H54 (cell line): ENCODE data around the gene AXDND1.
"Not testable (repeated sequence)": the region's sequence is repeated elsewhere in the genome, so short reads cannot be mapped to it uniquely, and the experiment has no call there.

Experiments used
- DNase-seq: peaks from one replicate; pipeline ENCODE4 v3.0.0; 2011; ENCODE audit warnings: low spot score, mixed read lengths; ENCODE audit not compliant: insufficient read length
- FAIRE-seq: peaks from 3 replicates; lab custom pipeline; 2011; peaks lifted over from hg19 to GRCh38; lab: Jason Lieb, UNC
- POLR2A ChIP-seq: IDR thresholded peaks from 2 replicates; pipeline ENCODE4 v1.6.1; 2011; ENCODE audit warnings: low read depth, mild to moderate bottlenecking, low read length

The AXDND1 gene

DNA sequence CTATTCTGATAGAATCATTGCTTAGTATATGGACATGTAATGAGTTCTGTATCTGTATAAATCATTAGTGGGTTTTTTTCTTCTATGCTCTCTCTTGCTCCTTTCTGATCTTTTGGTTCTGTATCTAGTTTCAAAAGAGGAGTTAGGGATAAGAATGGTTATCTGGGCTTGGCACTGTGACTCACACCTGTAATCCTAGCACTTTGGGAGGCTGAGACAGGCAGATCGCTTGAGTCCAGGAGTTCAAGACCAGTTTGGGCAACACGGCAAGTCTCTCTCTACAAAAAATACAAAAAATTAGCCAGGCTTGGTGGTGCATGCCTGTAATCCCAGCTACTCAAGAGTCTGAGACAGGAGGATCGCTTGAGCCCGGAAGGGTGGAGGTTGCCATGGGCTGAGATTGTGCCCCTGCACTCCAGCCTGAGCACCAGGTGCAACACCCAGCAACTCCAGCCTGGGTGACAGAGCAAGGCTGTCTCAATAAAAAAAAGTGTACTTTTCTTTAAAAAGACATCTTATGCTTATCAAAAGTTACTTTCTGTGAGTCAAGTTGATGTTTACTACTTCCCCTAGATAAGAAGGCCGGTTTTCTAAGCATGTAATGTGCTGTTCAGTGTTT, 27.7 kb upstream of the AXDND1 start:
- no peak for DNase-seq
- TF ChIP-seq POLR2A, result no peak
- no peak for FAIRE-seq

DNA sequence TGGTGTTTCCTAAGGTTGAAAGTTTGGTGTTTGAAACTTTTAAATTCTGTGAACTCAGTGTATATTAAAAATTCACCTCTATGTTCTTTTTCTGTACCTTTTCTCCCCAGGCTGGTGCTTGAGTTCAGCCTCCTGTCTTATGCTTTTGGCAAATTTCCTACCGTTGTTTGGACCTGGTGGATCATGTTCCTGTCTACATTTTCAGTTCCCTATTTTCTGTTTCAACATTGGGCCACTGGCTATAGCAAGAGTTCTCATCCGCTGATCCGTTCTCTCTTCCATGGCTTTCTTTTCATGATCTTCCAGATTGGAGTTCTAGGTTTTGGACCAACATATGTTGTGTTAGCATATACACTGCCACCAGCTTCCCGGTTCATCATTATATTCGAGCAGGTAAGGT, 24.9 kb upstream of the AXDND1 start:
- no peak for TF ChIP-seq POLR2A
- DNase-seq, result no peak
- FAIRE-seq, result no peak

DNA sequence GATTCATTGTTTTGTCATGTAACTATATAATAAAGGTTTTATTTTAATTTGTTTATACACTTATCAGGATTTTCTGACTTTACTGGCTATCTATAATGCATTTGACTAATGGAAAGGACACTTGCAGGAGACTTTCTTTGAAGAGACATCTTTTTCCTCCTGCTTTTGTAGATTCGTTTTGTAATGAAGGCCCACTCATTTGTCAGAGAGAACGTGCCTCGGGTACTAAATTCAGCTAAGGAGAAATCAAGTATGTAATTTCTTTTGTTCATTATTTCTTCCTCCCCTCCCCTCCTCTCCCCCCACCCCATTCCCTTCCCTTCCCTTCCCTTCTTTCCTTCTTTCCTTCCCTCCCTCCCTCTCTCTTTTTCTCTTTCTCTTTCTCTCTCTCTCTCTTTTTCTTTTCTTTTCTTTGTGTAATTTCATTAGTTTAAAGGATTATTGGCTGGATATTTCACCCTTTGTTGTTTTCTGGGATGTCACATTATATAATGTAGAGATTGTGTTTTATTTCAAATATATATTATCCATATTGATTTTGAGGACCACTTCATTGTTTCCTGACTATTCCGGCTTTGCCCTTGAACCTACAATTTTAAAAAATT, 23.7 kb upstream of the AXDND1 start:
- DNase-seq (no peak), FAIRE-seq (no peak)
- no peak for TF ChIP-seq POLR2A

DNA sequence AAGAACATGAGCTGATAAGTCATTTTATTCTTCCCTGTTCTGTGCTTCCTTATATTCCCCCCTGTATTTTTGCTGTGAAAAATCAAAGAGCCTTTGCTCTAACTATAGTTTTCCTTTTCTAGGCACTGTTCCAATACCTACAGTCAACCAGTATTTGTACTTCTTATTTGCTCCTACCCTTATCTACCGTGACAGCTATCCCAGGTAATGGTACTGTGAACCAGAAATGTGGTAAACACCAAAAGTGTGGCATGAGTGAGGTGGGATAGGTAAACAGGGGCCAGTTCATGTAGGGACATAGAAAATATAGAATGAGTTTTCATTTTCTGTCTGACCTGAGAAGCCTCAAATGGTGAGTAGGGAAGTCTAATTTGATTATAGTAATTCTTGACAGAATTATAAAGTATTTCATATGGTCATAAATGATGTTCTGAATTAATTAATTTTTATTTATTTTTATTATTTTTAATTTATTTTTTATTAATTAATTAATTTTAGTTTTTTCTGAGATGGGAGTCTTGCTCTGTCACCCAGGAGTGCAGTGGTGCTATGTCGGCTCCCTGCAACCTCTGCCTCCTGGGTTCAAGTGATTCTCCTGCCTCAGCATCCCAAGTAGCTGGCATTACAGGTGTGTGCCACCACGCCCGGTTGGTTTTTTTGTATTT, 22.9 kb upstream of the AXDND1 start:
- TF ChIP-seq POLR2A, result no peak
- DNase-seq (no peak), FAIRE-seq (no peak)

DNA sequence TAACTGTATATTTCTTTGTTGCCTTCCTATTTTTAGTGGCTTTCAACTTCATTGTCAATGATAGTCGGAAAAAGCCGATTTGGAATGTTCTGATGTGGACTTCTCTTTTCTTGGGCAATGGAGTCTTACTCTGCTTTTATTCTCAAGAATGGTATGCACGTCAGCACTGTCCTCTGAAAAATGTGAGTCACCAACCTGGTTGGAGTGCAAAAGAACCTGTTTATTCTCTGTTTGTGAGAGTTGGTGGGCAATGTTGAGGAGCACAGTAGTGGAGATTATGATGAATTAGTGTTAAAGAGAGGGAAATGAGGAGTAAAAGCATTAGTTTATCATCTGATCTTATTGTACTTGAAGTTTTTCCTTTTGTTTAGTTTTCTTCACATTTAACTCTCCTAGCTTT, 14.5 kb upstream of the AXDND1 start:
- FAIRE-seq (no peak), DNase-seq (no peak)
- no peak for TF ChIP-seq POLR2A

DNA sequence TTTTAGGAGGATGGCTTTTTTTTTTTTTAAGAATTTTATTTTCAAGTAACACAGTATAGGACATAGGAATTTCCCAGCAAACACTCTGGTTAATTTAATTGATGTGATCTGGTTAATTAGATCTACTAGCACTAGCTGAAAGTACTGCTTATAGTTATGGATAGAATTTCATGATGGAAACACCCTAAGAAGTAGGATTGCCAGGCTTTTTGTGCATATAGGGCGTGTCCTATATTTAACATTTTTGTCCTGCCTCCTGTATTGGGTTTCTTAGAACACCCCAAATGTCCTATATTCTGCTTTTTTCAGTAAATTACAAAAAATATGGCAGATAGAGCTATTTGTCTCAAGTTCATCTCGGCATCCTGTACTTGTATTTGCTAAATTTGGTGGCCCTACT, 13.5 kb upstream of the AXDND1 start:
- TF ChIP-seq POLR2A, result no peak
- DNase-seq (no peak), FAIRE-seq (peak; percentile 20)

DNA sequence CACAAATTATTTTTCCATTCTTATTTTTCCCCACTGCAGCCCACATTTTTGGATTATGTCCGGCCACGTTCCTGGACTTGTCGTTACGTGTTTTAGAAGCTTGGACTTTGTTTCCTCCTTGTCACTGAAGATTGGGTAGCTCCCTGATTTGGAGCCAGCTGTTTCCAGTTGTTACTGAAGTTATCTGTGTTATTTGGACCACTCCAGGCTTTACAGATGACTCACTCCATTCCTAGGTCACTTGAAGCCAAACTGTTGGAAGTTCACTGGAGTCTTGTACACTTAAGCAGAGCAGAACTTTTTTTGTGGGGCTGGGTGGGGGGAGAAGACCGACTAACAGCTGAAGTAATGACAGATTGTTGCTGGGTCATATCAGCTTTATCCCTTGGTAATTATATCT, 12.2 kb upstream of the AXDND1 start:
- TF ChIP-seq POLR2A, result no peak
- DNase-seq, result no peak
- FAIRE-seq, result peak; percentile 90

DNA sequence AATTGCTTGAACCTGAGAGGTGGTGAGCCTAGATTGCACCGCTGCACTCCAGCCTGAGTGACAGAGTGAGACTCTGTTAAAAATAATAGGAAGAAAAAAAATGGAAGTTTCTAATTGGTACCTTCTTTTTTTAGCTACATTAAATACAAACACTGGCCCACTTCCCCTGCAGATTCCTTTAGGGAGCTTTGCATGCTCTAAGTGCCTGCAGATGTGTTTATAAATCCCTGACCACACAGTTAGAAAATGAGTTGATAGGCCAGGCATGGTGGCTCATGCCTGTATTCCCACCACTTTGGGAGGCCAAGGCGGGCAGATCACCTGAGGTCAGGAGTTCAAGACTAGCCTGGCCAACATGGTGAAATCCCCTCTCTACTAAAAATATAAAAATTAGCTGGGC, 4.1 kb upstream of the AXDND1 start:
- DNase-seq, FAIRE-seq: not testable (repeated sequence)

DNA sequence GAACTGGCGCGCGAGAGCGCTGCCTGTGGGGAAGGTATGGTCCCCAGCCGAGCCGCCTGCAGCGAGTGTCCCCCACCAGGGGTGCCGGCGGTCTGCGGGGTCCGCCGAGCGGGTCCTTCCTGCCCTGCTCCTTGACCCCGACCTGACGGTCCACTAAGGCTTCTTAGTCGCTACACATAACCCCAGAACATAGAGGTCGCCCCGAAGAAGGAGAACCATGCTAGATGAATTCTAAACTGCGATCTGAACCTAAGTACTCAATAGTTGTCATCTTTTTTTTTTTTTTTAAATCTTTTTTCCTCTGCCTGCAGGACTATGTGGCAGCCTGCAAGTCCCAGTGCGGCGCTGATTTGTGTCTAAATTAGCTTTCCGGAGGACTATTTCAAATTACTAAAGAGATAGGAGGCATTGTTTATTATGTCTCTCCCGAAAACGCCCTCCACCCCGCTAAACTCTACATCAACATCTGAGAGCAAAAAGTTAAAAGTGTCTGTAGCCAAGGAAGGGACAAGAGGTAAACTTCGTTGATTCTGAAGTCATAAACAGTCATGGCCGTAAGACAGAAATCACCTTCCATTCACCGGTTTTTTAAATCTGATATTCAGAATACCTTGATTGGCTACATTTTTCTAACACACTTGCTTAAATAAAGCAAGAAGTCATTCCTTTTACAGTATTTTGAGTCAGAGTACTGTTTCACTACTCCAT, 476 bp downstream of the AXDND1 start:
- no peak; the same call in 1 of the 2 replicates for TF ChIP-seq POLR2A
- FAIRE-seq, result no peak
- DNase-seq, result no peak

DNA sequence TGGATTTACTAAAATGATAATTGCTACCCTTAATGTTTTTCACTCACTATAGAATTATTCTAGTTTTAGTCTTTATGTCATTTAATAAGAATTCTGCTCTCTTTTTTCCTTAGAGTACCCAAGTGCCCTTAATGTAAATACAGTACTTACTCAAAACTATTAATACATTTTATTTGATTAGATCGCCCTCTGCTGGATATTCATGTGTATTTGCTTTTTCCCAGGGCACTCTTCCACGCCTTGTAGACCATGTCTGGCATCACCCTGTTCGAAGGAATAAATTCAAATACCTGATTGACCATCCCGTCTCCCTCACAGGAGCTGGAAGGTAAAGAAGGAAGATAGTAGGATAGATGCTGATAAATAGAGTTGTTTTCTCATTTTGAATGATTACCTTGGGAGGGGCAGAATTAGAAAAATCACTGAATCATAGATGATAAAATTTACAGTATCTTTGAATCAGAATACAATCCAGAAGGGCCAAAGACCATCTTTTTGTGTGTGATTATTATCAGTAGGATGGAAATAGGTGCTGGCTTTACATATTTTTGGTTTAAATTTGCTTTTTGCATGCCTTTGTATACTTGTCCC, 4.1 kb downstream of the AXDND1 start:
- TF ChIP-seq POLR2A, result no peak
- DNase-seq (peak; percentile 29), FAIRE-seq (no peak)

DNA sequence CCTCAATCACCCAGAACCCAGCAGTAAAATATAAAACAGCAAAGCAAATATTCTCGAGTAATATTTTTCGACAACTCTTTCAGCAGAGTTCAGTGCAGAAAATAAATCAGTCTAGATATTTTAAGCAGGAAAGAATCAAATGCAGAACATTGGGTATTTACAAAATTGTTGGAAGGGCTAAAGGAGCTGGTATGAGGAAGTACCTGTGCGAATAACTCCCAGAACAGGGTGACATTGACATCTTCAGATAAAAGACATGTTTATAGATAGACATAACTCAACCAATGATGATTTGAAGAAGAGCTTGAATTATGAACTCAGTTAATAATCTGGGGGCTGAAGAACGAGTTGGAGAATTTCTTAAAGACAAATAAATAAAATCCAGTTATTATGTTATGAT, 6.4 kb downstream of the AXDND1 start:
- no peak for TF ChIP-seq POLR2A
- no peak for FAIRE-seq
- DNase-seq, result no peak

DNA sequence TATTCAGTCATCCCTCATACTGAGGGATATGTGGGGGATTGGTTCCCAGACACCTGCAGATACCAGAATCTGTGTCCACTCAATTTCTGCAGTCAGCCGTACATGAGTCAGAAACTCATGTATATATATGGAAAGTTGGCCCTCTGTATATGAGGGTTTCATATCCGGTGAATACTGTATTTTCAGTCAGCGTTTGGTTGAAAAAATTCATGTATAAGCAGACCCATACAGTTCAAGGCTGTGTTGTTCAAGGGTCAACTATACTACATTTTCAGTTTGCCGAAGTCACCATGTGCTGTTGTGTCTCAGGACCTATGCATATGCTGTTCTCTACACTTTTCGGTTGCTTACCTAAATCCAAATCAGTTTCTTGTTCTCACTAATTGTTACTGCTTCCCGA, 10.5 kb downstream of the AXDND1 start:
- FAIRE-seq, result no peak
- DNase-seq, result no peak
- TF ChIP-seq POLR2A, result no peak

DNA sequence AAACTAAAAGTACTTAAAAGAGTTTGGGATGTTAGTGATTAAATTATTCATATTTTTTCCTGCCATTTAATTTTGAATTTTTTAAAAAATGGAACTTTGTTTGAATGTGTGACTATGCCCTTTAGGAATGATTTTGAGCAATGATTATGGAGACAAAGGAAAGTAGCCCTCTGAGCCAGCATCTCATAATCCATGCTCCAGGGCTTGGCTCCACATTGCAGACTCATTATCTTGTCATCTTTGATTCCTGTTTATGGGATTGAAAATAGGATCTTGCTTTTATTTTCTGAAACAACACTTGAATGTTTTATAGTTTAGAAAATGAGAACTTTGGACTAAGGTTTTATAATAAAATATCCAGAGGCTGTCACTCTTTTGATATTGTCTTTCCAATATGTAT, 14.5 kb downstream of the AXDND1 start:
- no peak for DNase-seq
- no peak for FAIRE-seq
- no peak for TF ChIP-seq POLR2A

DNA sequence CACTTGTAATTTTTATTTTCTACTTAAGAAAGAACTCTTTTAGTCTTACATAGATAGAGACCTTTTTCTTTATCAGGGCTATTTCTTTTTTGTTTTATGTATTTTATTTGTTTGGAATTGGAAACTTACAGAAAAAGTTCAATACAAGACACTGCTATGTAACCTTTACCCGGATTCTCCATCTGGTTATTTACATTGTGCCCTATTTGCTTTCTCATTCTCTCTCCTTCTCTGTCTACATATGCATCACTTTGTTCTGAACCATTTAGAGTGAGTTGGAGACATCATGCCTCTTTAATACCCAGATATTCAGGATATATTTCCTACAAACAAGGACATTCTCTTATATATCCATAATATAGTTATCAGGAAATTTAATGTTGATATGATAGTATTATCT, 18.3 kb downstream of the AXDND1 start:
- FAIRE-seq (no peak), DNase-seq (no peak)
- no peak for TF ChIP-seq POLR2A
